Panc1 (cell line): Measurements from ENCODE around the gene MEAK7. TPM values are rescaled to one million over a fixed set of nuclear protein-coding genes. Genes with fewer than 3 reads are reported as not detected.

Source experiments
- ATAC-seq: fragments of 200-7000 bp; cut with Tn5 transposase; 2 replicates; pipeline ENCODE4 v1.9.1; 2020; ENCODE audit warnings: mild to moderate bottlenecking, moderate library complexity
- BruUV-seq: library from RNA; stranded (reverse); fragments of 400-500 nt; replicated peaks from 2 replicates; lab custom pipeline; 2021; lab: Mats Ljungman, UMichigan
- CTCF ChIA-PET: fragments of 300-600 bp; sonication (Branson Sonifier 250); formaldehyde crosslinking; loops from one replicate; lab custom pipeline; 2022; ENCODE audit warnings: antibody characterized with exemption; lab: Charles Lee
- POLR2A ChIA-PET: fragments of 300-600 bp; sonication (Branson Sonifier 250); formaldehyde crosslinking; loops from one replicate; lab custom pipeline; 2022; ENCODE audit warnings: antibody characterized with exemption; lab: Charles Lee
- DNase-seq: peaks from one replicate; pipeline ENCODE4 v3.0.0-alpha.2; 2010; ENCODE audit warnings: low read depth, low spot score
- H3K27ac ChIP-seq: 2 replicates; pipeline ENCODE4 v1.5.1; 2011; ENCODE audit warnings: mild to moderate bottlenecking, low read length, inconsistent platforms
- H3K27me3 ChIP-seq: fragments of 200-500 bp; sonication (Bioruptor generic); 2 replicates; pipeline ENCODE4 v1.6.0; 2014; ENCODE audit warnings: low read length, inconsistent platforms; ENCODE audit not compliant: control insufficient read depth, insufficient read depth
- H3K36me3 ChIP-seq: fragments of 200-500 bp; sonication (Bioruptor generic); 2 replicates; pipeline ENCODE4 v1.5.1; 2014; ENCODE audit warnings: inconsistent platforms, mild to moderate bottlenecking, low read length, moderate library complexity; ENCODE audit not compliant: control insufficient read depth, insufficient read depth
- H3K4me1 ChIP-seq: 2 replicates; pipeline ENCODE4 v1.5.1; 2011; ENCODE audit warnings: inconsistent platforms, mild to moderate bottlenecking, low read length, moderate library complexity; ENCODE audit not compliant: control insufficient read depth, insufficient read depth
- H3K4me3 ChIP-seq, 2 experiments: 2 replicates each; pipeline ENCODE4 v1.5.1; 2011 to 2012; ENCODE audit warnings: low read depth in 2 of 2, low read length in 2 of 2, mild to moderate bottlenecking in 2 of 2, inconsistent platforms in 1 of 2, moderate library complexity in 1 of 2
- H3K9me3 ChIP-seq: fragments of 200-500 bp; sonication (Bioruptor generic); 2 replicates; pipeline ENCODE4 v1.5.1; 2014; ENCODE audit warnings: low read depth, mild to moderate bottlenecking, inconsistent platforms, low read length, moderate library complexity; ENCODE audit not compliant: control insufficient read depth, insufficient read depth
- POLR2AphosphoS5 ChIP-seq: IDR thresholded peaks from 2 replicates; pipeline ENCODE4 v1.6.1; 2012; ENCODE audit warnings: mild to moderate bottlenecking, low read depth, low read length, moderate library complexity
- SIN3A ChIP-seq: IDR thresholded peaks from 2 replicates; pipeline ENCODE4 v1.6.1; 2012; ENCODE audit warnings: low read depth, mild to moderate bottlenecking, low read length, moderate library complexity, borderline replicate concordance; ENCODE audit not compliant: insufficient read depth
- TCF7L2 ChIP-seq: IDR thresholded peaks from 2 replicates; pipeline ENCODE4 v1.6.1; 2011; ENCODE audit warnings: mild to moderate bottlenecking, low read depth, low read length, inconsistent platforms
- in situ Hi-C: cut with HindIII; loops from 2 replicates; pipeline ENCODE4 v1.10.0; 2016; ENCODE audit warnings: low sequenced_read_pairs, low pct_unique_long_range_greater_than_20kb
- intact Hi-C: fragments of 100-400 bp; cut with micrococcal nuclease; formaldehyde crosslinking; loops from one replicate; pipeline ENCODE4 v1.10.0; 2022; ENCODE audit not compliant: unreplicated experiment
- total RNA-seq: library from RNA; stranded (reverse); gene quantifications from one replicate; pipeline ENCODE4 v1.2.1, GENCODE V29; 2021; ENCODE audit not compliant: unreplicated experiment
- TF ChIP-seq, protein P1 (sequence below), 2 experiments: IDR thresholded peaks; 2 replicates each; pipeline ENCODE4 v1.6.1; 2011 to 2012; ENCODE audit warnings: low read depth in 2 of 2, control low read depth in 1 of 2, low read length in 1 of 2, mild to moderate bottlenecking in 1 of 2, moderate library complexity in 1 of 2; ENCODE audit not compliant: insufficient read depth in 1 of 2
- TF ChIP-seq, protein P2 (sequence below): fragments of 450-650 bp; IDR thresholded peaks from 2 replicates; pipeline ENCODE4 v1.5.1; 2017; ENCODE audit warnings: mild to moderate bottlenecking

The MEAK7 gene
- total RNA-seq, 1 experiment from 2014 or later: 17.2 TPM

DNA sequence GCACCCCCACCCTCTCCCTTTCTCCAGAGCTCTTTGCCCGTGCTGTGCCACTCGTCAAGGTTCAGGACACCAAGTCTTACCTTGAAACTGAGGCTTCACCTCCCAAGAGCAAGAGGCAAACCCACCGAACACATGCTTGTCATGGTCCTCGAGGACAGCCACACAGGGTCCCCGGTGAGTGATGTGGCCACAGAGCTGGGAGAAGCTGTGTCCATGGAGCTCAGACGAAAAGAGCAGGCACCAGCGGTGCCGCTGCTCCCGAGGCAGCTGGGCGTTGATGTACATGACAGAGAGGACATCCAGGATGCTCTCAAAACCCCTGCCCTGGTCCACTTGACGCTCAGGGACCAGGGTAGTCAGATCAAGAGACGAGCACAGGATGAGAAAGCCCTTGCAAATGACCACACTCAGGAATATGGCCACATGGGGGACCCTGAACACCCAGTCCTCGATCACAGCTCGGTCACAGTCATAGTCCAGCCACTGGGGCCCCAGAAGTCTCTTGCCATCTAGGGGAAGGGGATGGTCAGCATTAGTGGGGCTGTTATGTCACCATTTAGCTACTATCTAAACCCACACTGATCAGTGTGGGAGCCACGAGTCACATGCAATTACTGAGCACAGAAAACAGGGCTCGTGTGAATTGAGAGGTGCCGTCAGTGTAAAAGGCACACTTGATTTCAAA, 17.8 kb downstream of the MEAK7 start:
- ChIA-PET CTCF (interaction anchor here (0.6 kb wide), 2 partner anchors 135 to 290 kb away, joined by 3 to 9 read pairs; no protein-coding TSS in a partner anchor), POLR2A (interaction anchor here (0.6 kb wide), 1 partner anchor 74 kb away, joined by 3 read pairs; no protein-coding TSS in a partner anchor)
- TF ChIP-seq, protein P1, sequence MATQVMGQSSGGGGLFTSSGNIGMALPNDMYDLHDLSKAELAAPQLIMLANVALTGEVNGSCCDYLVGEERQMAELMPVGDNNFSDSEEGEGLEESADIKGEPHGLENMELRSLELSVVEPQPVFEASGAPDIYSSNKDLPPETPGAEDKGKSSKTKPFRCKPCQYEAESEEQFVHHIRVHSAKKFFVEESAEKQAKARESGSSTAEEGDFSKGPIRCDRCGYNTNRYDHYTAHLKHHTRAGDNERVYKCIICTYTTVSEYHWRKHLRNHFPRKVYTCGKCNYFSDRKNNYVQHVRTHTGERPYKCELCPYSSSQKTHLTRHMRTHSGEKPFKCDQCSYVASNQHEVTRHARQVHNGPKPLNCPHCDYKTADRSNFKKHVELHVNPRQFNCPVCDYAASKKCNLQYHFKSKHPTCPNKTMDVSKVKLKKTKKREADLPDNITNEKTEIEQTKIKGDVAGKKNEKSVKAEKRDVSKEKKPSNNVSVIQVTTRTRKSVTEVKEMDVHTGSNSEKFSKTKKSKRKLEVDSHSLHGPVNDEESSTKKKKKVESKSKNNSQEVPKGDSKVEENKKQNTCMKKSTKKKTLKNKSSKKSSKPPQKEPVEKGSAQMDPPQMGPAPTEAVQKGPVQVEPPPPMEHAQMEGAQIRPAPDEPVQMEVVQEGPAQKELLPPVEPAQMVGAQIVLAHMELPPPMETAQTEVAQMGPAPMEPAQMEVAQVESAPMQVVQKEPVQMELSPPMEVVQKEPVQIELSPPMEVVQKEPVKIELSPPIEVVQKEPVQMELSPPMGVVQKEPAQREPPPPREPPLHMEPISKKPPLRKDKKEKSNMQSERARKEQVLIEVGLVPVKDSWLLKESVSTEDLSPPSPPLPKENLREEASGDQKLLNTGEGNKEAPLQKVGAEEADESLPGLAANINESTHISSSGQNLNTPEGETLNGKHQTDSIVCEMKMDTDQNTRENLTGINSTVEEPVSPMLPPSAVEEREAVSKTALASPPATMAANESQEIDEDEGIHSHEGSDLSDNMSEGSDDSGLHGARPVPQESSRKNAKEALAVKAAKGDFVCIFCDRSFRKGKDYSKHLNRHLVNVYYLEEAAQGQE (IDR thresholded peaks at IDR 0.05; ENCODE audit: insufficient read depth in 1 of 2, low read depth in 2 of 2, low read length in 1 of 2): no peak
- TF ChIP-seq POLR2AphosphoS5 (no peak), SIN3A (no peak), TCF7L2 (no peak)
- TF ChIP-seq, protein P2, sequence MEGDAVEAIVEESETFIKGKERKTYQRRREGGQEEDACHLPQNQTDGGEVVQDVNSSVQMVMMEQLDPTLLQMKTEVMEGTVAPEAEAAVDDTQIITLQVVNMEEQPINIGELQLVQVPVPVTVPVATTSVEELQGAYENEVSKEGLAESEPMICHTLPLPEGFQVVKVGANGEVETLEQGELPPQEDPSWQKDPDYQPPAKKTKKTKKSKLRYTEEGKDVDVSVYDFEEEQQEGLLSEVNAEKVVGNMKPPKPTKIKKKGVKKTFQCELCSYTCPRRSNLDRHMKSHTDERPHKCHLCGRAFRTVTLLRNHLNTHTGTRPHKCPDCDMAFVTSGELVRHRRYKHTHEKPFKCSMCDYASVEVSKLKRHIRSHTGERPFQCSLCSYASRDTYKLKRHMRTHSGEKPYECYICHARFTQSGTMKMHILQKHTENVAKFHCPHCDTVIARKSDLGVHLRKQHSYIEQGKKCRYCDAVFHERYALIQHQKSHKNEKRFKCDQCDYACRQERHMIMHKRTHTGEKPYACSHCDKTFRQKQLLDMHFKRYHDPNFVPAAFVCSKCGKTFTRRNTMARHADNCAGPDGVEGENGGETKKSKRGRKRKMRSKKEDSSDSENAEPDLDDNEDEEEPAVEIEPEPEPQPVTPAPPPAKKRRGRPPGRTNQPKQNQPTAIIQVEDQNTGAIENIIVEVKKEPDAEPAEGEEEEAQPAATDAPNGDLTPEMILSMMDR: no peak
- no peaks in the 10 kb centered on the region for H3K9me3 ChIP-seq
- H3K27ac ChIP-seq: no peak overlapping the region
- no TSS peak for BruUV-seq
- ATAC-seq (no peak), DNase-seq (no peak)
- H3K36me3 ChIP-seq: no peaks in the 10 kb centered on the region; the same call in 1 of the 2 replicates
- intact Hi-C loops (loop anchor here (10.0 kb wide), 1 partner anchor 302 kb away; the partner anchor contains the start of gene TAF1C), in situ Hi-C loops (no loop called here)
- no peaks in the 10 kb centered on the region for H3K27me3 ChIP-seq
- no peaks in the 10 kb centered on the region for H3K4me1 ChIP-seq
- no peak overlapping the region for H3K4me3 ChIP-seq

DNA sequence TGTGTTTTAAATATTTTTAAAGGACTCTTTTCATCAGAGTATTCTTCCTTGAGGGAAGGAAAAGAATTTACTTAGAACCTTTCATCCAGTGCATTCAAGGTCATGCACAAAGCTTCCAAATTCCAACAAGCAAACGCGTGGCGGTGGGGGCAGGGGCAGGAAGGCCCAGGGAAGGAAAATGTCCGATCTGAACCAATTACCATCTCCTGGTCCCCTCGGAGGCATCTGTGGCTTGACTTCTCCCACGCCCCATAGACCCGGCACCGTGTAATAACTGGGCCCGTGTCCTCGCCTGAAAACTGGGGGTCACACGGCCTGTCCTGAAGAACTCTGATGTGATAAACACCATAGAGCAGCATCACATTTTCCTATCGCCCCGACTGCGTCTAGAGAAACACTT, 18.3 kb downstream of the MEAK7 start:
- Histone ChIP-seq H3K27me3 (no peaks in the 10 kb centered on the region), H3K4me1 (no peaks in the 10 kb centered on the region), H3K9me3 (no peaks in the 10 kb centered on the region), H3K36me3 (no peaks in the 10 kb centered on the region; the same call in 1 of the 2 replicates), H3K27ac (no peak overlapping the region), H3K4me3 (no peak overlapping the region)
- TF ChIP-seq TCF7L2: no peak
- TF ChIP-seq, protein P2: no peak
- TF ChIP-seq, protein P1 (IDR thresholded peaks at IDR 0.05; ENCODE audit: insufficient read depth in 1 of 2, low read depth in 2 of 2, low read length in 1 of 2): no peak
- no peak for TF ChIP-seq POLR2AphosphoS5
- TF ChIP-seq SIN3A: no peak
- POLR2A ChIA-PET: interaction anchor here (0.6 kb wide), 1 partner anchor 74 kb away, joined by 3 read pairs; no protein-coding TSS in a partner anchor
- CTCF ChIA-PET: no interaction called here
- no peak for ATAC-seq
- BruUV-seq: no TSS peak
- no peak for DNase-seq
- in situ Hi-C loops: no loop called here
- intact Hi-C loops: loop anchor here (10.0 kb wide), 1 partner anchor 301 kb away; the partner anchor contains the start of gene TAF1C
